A673 (cell line): ENCODE results near the gene OTOG. TPM values are rescaled to one million over a fixed set of nuclear protein-coding genes. Genes with fewer than 3 reads are reported as not detected.

Experiments used
- BruUV-seq: library from RNA; stranded (reverse); fragments of 400-500 nt; replicated peaks from 2 replicates; lab custom pipeline; 2021; lab: Mats Ljungman, UMichigan
- CTCF ChIA-PET: fragments of 300-600 bp; sonication (Branson Sonifier 250); formaldehyde crosslinking; loops from one replicate; lab custom pipeline; 2022; ENCODE audit warnings: antibody characterized with exemption; lab: Charles Lee
- POLR2A ChIA-PET: fragments of 300-600 bp; sonication (Branson Sonifier 250); formaldehyde crosslinking; loops from one replicate; lab custom pipeline; 2022; ENCODE audit warnings: antibody characterized with exemption; ENCODE audit not compliant: low non-redundant PET; lab: Charles Lee
- DNase-seq: peaks from one replicate; pipeline ENCODE4 v3.0.0-alpha.2; 2015; ENCODE audit warnings: low spot score
- H3K27ac ChIP-seq: fragments of 200-600 bp; sonication (generic); 2 replicates; pipeline ENCODE4 v1.5.1; 2016; ENCODE audit warnings: mixed run types, low read depth, mild to moderate bottlenecking, mixed read lengths, antibody characterized with exemption, low read length; ENCODE audit not compliant: poor library complexity, severe bottlenecking
- H3K27me3 ChIP-seq: fragments of 200-600 bp; sonication (generic); replicated peaks from 2 replicates; pipeline ENCODE4 v1.6.1; 2017; ENCODE audit warnings: mixed run types, low read depth, mild to moderate bottlenecking, mixed read lengths, antibody characterized with exemption, low read length; ENCODE audit not compliant: insufficient read depth, poor library complexity
- H3K36me3 ChIP-seq: fragments of 200-600 bp; sonication (generic); 2 replicates; pipeline ENCODE4 v1.6.1; 2016; ENCODE audit warnings: mixed run types, mild to moderate bottlenecking, mixed read lengths, antibody characterized with exemption, low read length; ENCODE audit not compliant: insufficient read depth, poor library complexity, severe bottlenecking
- H3K4me1 ChIP-seq: fragments of 200-600 bp; sonication (generic); 2 replicates; pipeline ENCODE4 v1.6.1; 2017; ENCODE audit warnings: mixed run types, mild to moderate bottlenecking, mixed read lengths, antibody characterized with exemption, low read length; ENCODE audit not compliant: insufficient read depth, poor library complexity, severe bottlenecking
- H3K4me3 ChIP-seq: fragments of 200-600 bp; sonication (generic); 2 replicates; pipeline ENCODE4 v1.5.1; 2016; ENCODE audit warnings: low read depth, mixed run types, mild to moderate bottlenecking, mixed read lengths, low read length; ENCODE audit not compliant: poor library complexity, severe bottlenecking
- H3K9me3 ChIP-seq: fragments of 200-600 bp; sonication (generic); 2 replicates; pipeline ENCODE4 v1.6.1; 2016; ENCODE audit warnings: mixed run types, low read depth, mild to moderate bottlenecking, mixed read lengths, antibody characterized with exemption, low read length; ENCODE audit not compliant: poor library complexity, severe bottlenecking
- CTCF ChIP-seq: fragments of 300-800, 200-600 bp; sonication (generic); conservative IDR thresholded peaks from 2 replicates; pipeline ENCODE4 v1.5.1; 2017; ENCODE audit warnings: low read depth, mild to moderate bottlenecking, antibody characterized with exemption, low read length, moderate library complexity, mixed read lengths
- EZH2 ChIP-seq: fragments of 200-600 bp; sonication (generic); IDR thresholded peaks from 2 replicates; pipeline ENCODE4 v1.6.1; 2017; ENCODE audit warnings: borderline replicate concordance, low read depth, mild to moderate bottlenecking, mixed read lengths, antibody characterized with exemption, low read length; ENCODE audit not compliant: poor library complexity, severe bottlenecking
- intact Hi-C: fragments of 100-400 bp; cut with micrococcal nuclease; formaldehyde crosslinking; loops from one replicate; pipeline ENCODE4 v1.10.0; 2022; ENCODE audit not compliant: unreplicated experiment
- total RNA-seq: library from RNA; stranded (reverse); gene quantifications from 2 replicates; pipeline ENCODE4 v1.2.3, GENCODE V29; 2021

Gene OTOG
- total RNA-seq, 1 experiment from 2014 or later, result not detected

DNA sequence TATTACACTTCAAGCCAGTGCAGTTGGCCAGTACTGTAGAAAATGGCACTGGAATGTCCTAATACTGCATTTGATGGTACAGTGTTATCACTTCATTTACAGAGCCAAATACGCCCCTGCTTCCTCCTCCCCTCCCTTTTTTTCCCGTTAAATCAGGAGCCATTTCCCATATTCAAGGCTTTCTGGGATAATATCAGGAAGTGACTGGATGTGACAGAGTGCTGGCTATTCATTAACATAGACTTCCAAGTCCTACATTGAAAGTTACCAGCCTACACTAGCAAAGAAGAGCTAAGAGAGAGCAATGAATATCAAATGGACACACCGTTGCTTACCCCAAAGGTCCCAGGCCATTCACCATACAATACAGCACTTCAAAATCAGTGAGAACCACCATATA lies 38.3 kb upstream of the OTOG start:
- intact Hi-C loops, result no loop called here
- Histone ChIP-seq H3K4me1 (no peaks in the 10 kb centered on the region), H3K36me3 (no peaks in the 10 kb centered on the region), H3K9me3 (no peaks in the 10 kb centered on the region), H3K27me3 (no peaks in the 10 kb centered on the region), H3K4me3 (no peak overlapping the region), H3K27ac (no peak overlapping the region)
- TF ChIP-seq CTCF, result no peak
- TF ChIP-seq EZH2, result no peak
- POLR2A ChIA-PET, result interaction anchor here (0.7 kb wide), 1 partner anchor 233 kb away, joined by 3 read pairs; no protein-coding TSS in a partner anchor
- no peak for DNase-seq
- BruUV-seq, result no TSS peak
- CTCF ChIA-PET, result interaction anchor here (0.7 kb wide), 1 partner anchor 125 kb away, joined by 3 read pairs; no protein-coding TSS in a partner anchor

DNA sequence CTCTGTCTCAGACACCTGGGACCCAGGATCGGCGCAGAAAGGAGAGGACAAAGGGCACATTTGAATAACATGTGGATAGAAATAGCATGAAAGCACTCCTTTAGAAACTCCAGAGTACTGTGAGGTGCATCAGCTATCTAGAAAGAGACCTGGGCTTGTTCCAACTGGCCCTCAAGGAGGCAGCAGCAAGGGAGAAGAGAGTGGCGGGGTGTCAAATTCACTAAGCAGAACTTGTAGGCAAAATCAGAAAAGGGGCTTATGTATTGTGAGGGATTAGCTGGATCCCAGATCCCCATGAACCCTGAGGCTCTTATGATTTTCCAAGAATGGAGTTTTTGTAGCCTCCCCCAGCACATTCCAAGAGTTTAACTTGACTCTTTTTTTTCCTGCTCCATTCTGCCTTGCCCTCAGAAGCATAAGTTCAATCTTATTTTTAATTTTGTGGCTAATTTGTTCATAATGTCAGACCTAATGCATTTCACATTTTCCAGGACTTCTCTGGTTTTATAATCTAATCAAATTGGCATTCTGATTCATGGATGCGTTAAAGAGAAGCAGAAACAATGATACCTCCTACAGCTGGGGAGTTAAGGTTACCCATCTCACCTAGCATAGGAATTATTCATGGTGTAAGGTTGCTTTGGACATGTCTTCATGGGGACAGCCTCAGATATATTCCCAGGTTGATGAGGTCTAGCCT lies 36.4 kb upstream of the OTOG start:
- DNase-seq, result no peak
- POLR2A ChIA-PET, result no interaction called here
- intact Hi-C loops, result no loop called here
- H3K27me3 ChIP-seq, result no peaks in the 10 kb centered on the region
- H3K4me1 ChIP-seq, result no peaks in the 10 kb centered on the region
- H3K36me3 ChIP-seq, result no peaks in the 10 kb centered on the region
- TF ChIP-seq CTCF, result no peak
- TF ChIP-seq EZH2, result no peak
- H3K27ac ChIP-seq, result no peak overlapping the region
- no TSS peak for BruUV-seq
- no peak overlapping the region for H3K4me3 ChIP-seq
- CTCF ChIA-PET, result no interaction called here
- no peaks in the 10 kb centered on the region for H3K9me3 ChIP-seq

- CTCF ChIA-PET, result no interaction called here
- no peaks in the 10 kb centered on the region for H3K9me3 ChIP-seq
- BruUV-seq, result no TSS peak
- no peak overlapping the region for H3K27ac ChIP-seq
- no peak for DNase-seq
- POLR2A ChIA-PET, result no interaction called here
- intact Hi-C loops, result no loop called here
- H3K27me3 ChIP-seq, result no peaks in the 10 kb centered on the region
- TF ChIP-seq EZH2 (no peak), CTCF (no peak)
- no peak overlapping the region for H3K4me3 ChIP-seq
- no peaks in the 10 kb centered on the region for H3K36me3 ChIP-seq
- no peaks in the 10 kb centered on the region for H3K4me1 ChIP-seq
Measured at GRCh38 chr11:17511571-17511970, 35.5 kb upstream of the OTOG start.
